Neural cell (in vitro differentiated cells): ENCODE results near the gene RBKS.

Source experiments
- CTCF ChIP-seq: fragments of 450-650 bp; IDR thresholded peaks from 2 replicates; pipeline ENCODE4 v1.5.1; 2014; ENCODE audit warnings: antibody characterized with exemption, mild to moderate bottlenecking, moderate library complexity; ENCODE audit not compliant: poor library complexity, severe bottlenecking
- EP300 ChIP-seq: fragments of 450-650 bp; conservative IDR thresholded peaks from 2 replicates; pipeline ENCODE4 v1.6.1; 2014; ENCODE audit warnings: antibody characterized with exemption, mild to moderate bottlenecking, moderate library complexity; ENCODE audit not compliant: poor library complexity, severe bottlenecking
- EZH2 ChIP-seq: fragments of 200-600, 300-800 bp; shearing (Covaris generic), sonication (generic); IDR thresholded peaks from 2 replicates; pipeline ENCODE4 v1.6.1; 2014; ENCODE audit warnings: antibody characterized with exemption, low read length, borderline replicate concordance, mild to moderate bottlenecking; ENCODE audit not compliant: insufficient read depth, poor library complexity, severe bottlenecking
- MXI1 ChIP-seq: fragments of 450-650 bp; conservative IDR thresholded peaks from 2 replicates; pipeline ENCODE4 v1.6.1; 2014; ENCODE audit warnings: antibody characterized with exemption, mild to moderate bottlenecking; ENCODE audit not compliant: poor library complexity, severe bottlenecking
- POLR2AphosphoS5 ChIP-seq: IDR thresholded peaks from 2 replicates; pipeline ENCODE4 v1.6.1; 2012
- RAD21 ChIP-seq: fragments of 450-650 bp; conservative IDR thresholded peaks from 2 replicates; pipeline ENCODE4 v1.6.1; 2014; ENCODE audit warnings: antibody characterized with exemption, mild to moderate bottlenecking, moderate library complexity
- REST ChIP-seq: IDR thresholded peaks from 2 replicates; pipeline ENCODE4 v1.6.1; 2012; ENCODE audit warnings: borderline replicate concordance
- TAF1 ChIP-seq: IDR thresholded peaks from 2 replicates; pipeline ENCODE4 v1.6.1; 2012; ENCODE audit warnings: low read depth

- no peak for TF ChIP-seq EZH2
- no peak for TF ChIP-seq POLR2AphosphoS5
- TF ChIP-seq CTCF: no peak
- no peak for TF ChIP-seq EP300
- TF ChIP-seq RAD21: no peak
- TF ChIP-seq TAF1: no peak
- TF ChIP-seq REST: no peak
- no peak for TF ChIP-seq MXI1
Observed at GRCh38 chr2:27808984-27809383, 81.2 kb downstream of the RBKS start.
